Head of caudate nucleus (tissue), 42 donors: ENCODE measurements around the gene ZNF683.
"Not testable (repeated sequence)": the region's sequence is repeated elsewhere in the genome, so short reads cannot be mapped to it uniquely, and the experiment has no call there.

Experiments used
- DNase-seq, 42 donors: peaks; one replicate each; pipeline versions ENCODE4 v3.0.0 to v3.0.0-alpha.2; 2020 to 2021; ENCODE audit warnings: mixed read lengths in 7 of 42
- intact Hi-C: fragments of 100-400 bp; cut with DNase I; formaldehyde crosslinking; loops from one replicate; pipeline ENCODE4 v1.15.0; 2022

Gene ZNF683

GRCh38 chr1:26346274-26347033, 26.1 kb downstream of the ZNF683 start:
- no peak for DNase-seq
- intact Hi-C loops, result no loop called here

GRCh38 chr1:26345718-26346117, 26.8 kb downstream of the ZNF683 start:
- no peak for DNase-seq
- intact Hi-C loops, result no loop called here

GRCh38 chr1:26344147-26344920, 28.2 kb downstream of the ZNF683 start:
- intact Hi-C loops, result no loop called here
- DNase-seq, result no peak

- DNase-seq, result no peak
- intact Hi-C loops, result no loop called here
Observed at GRCh38 chr1:26340047-26340481, 32.5 kb downstream of the ZNF683 start.

DNA sequence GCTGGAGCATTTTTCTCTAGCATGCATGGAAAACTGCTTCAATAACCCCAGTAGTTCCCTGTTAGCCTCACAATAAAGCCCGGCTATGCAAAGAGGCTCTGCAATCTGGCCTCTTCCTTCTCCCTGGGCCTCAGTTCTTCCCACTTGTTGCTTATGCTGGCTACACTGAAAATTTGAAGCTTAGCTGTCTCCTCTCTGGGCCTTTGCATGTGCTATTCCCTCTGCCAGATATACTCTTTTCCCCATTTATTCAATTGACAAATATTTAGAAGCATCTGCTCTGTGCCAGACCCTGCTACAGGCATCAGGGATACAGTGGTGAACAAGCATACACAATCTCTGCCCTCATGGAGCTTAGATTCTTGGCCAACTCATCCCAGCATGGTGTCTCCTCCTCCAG, 33.9 kb downstream of the ZNF683 start:
- intact Hi-C loops, result no loop called here
- no peak for DNase-seq

DNA sequence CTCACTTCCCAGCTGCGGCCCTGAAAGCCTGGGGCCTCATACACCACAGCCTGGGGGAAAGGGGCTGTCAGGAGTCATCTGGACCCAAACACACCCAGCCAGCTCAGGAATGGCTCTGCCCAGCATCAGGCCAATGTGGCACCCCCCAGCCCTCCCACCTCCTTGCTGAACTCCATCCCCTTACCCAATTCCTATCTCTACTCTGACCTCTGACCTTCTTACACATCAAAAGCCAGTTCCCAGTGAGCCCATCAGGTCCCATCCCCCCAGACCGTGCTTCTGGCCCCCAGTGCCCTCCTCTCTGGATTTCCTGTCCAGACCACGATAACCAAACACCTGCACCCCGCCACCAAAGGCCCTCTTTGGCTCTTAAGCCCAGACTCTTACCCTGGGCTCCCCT, 34.9 kb downstream of the ZNF683 start:
- intact Hi-C loops, result no loop called here
- no peak for DNase-seq

GRCh38 chr1:26337206-26337535, 35.4 kb downstream of the ZNF683 start:
- intact Hi-C loops, result no loop called here
- DNase-seq, result no peak

DNA sequence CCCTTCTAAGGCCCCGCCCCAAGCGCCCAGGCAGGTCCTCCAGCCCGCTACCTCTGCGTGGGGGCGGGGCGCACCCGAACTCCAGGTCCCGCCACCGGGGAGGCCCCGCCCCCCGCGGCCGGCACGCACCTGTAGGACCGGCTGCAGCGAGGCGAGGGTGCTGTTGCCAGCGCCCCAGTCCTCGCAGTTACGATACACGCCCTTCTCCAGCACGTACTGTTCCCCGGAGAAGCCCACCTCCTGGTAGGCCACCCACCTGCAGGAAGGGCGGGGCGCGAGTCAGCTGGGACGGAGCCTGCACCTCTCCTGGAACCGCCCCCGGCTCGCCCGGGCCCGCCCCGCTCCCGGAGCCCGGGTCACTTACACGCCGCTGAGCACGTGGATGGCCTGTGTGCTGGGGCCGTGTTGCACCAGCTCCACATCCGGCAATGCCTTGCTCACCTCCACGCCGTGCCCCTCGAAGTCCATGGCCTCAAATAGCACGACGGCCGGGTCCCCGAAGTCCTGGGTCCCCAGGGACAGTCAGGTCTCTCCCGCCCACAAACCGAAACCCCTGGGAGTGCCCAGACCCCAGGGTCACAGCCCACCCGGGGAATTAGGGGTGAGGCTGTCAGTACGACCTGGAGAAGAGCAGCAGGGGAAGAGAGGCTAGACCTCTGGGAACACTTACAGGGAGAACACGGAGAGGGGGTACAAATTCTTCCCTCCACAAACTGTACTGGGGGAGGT, 35.9 kb downstream of the ZNF683 start:
- intact Hi-C loops, result no loop called here
- peak in 41 of 42 donors; percentile 15 to 89 (median 67) for DNase-seq

- intact Hi-C loops, result no loop called here
- DNase-seq, result peak in 1 of 42 donors; percentile 62
Observed at GRCh38 chr1:26335774-26336476, 36.6 kb downstream of the ZNF683 start.

- DNase-seq, intact Hi-C loops: not testable (repeated sequence)
Observed at GRCh38 chr1:26333312-26333711, 39.2 kb downstream of the ZNF683 start.

DNA sequence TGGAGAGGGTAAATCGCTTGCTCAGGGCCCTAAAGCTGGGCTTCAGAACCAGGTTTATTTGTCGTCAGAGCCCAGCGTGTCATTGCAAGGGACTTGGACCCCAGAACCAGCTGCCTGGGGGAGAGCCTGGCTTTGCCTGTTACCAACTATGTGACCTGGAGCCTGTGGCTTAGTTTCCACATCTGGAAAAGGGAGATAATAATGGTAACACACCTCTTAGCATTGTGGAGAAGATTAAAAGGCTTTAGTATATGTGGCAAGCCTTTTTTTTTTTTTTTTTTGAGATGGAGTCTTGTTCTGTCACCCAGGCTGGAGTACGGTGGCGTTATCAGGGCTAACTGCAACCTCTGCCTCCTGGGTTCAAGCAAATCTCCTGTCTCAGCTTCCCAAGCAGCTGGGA, 42.3 kb downstream of the ZNF683 start:
- intact Hi-C loops, result no loop called here
- DNase-seq, result no peak

DNA sequence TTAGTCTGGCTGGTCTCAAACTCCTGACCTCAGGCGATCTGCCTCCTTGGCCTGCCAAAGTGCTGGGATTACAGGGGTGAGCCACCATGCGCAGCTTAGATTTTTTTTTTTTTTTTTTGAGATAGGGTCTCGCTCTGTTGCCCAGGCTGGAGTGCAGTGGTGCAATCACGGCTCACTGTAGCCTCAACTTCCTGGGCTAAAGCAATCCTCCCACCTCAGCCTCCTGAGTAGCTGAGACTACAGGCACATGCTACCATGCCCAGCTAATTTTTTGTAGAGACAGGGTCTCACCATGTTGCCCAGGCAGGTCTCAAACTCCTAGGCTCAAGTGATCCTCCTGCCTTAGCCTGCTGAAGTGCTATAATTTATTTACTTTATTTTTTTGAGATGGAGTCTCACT, 43.2 kb downstream of the ZNF683 start:
- intact Hi-C loops, result loop anchor here (10.0 kb wide), 1 partner anchor 225 kb away; no protein-coding TSS in a partner anchor
- DNase-seq, result not testable (repeated sequence)

DNA sequence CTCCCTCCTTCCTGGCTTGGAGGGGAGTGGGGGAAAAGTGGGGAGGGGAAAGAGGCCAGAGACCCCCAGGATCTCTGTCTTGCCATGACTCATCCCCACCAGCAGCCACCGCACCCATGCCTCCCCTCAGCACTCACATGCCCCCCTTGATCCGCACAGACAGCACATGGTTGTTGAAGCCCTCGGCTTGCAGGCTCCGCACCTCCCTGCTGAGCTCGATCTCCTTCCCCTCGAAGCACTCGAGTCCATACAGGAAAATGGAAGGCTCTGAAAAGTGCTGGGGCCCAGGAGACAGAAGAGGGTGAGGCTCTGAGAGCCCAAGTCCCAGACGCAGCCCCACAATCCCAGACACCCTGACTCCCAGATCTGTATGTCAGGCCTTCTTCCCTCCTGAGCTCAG, 44.0 kb downstream of the ZNF683 start:
- no peak for DNase-seq
- intact Hi-C loops, result loop anchor here (10.0 kb wide), 1 partner anchor 224 kb away; no protein-coding TSS in a partner anchor

- intact Hi-C loops, result loop anchor here (10.0 kb wide), 1 partner anchor 223 kb away; no protein-coding TSS in a partner anchor
Observed at GRCh38 chr1:26327956-26328362, 44.6 kb downstream of the ZNF683 start.

DNA sequence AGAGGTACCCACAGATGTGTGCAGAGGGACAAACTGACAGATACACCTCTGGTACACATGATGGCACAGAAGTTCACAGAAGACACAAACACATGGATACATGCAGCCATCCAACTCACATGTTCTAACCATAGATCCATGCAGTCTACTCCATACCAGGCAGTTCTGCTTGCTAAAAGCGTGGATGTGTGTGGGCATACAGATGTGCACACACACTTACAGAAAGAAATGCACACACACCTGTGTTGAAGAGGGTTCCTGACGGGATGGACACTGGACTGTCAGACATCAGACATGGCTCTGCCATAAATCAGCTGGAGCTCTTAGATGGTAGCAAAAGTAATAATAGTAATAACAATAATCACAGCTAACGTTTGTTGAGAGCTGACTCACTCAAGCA, 48.0 kb downstream of the ZNF683 start:
- intact Hi-C loops, result loop anchor here (5.0 to 10.0 kb wide), 2 partner anchors 47 to 220 kb away; no protein-coding TSS in a partner anchor
- DNase-seq, result no peak

More at GRCh38 chr1:26327956-26328362, 44.6 kb downstream of the ZNF683 start:
- DNase-seq, result no peak

GRCh38 chr1:26323382-26323781, 49.2 kb downstream of the ZNF683 start:
- intact Hi-C loops, result loop anchor here (5.0 to 10.0 kb wide), 2 partner anchors 46 to 219 kb away; no protein-coding TSS in a partner anchor
- no peak for DNase-seq

DNA sequence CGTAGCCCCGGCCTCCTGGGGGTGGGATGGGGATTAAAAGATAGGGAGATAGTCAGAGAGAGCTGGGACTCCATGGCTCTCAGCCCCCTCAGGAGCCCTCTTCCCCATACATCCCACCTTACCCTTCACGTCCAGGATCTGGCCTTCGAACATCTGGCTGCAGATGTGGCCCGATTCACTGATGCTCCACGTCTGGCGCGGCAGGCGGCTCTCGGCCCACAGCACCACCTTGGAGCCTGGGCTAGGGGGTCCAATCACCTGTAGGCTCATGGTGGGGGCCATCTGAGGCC, 50.6 kb downstream of the ZNF683 start:
- intact Hi-C loops, result loop anchor here (5.0 to 10.0 kb wide), 2 partner anchors 45 to 217 kb away; no protein-coding TSS in a partner anchor
- DNase-seq, result no peak

DNA sequence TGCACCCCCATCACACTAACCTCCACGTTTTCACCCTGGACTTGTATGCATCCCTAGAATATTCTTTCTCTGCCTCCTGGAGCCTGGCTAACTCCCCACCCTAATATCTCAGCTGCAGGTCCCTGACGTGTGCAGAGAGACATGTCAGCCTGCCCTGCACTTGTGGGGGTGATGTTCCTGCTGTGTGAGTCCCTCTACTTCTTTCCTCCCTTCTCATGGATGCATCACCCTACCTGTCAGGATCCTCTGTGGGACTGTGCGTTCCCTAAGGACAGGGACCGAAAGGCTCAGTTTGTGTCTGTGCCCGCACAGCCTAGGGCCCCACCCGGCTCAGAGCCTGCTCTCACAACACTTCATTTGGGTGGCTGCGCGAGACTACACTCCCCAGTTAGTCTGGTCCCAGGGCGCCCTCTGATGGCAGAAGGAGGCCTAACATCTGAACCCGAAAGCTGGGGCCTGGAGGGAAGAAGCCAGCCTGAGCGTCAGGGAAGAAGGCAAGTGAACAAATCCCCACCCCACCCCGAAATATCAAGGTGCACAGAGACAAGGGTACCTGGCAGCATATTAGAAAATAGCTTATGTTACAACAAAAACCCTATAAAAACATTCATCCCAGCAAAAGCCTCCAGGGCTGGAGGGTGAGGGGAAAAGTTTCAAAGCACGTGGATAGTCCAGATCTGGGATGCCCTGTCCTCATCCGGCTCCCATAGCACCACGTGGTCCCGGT, 51.1 kb downstream of the ZNF683 start:
- peak; percentile 88 to 98 (median 95) for DNase-seq
- intact Hi-C loops, result loop anchor here (5.0 to 10.0 kb wide), 2 partner anchors 44 to 217 kb away; no protein-coding TSS in a partner anchor
